HG02759 (cell line): ENCODE measurements around the gene DDX41.
"Not testable (repeated sequence)": the region's sequence is repeated elsewhere in the genome, so short reads cannot be mapped to it uniquely, and the experiment has no call there.

Source experiments
- ATAC-seq: cut with Tn5 transposase; IDR thresholded peaks from one replicate; pipeline ENCODE4 v1.9.1; 2021; ENCODE audit warnings: mild to moderate bottlenecking, moderate library complexity; ENCODE audit not compliant: unreplicated experiment

The DDX41 gene

DNA sequence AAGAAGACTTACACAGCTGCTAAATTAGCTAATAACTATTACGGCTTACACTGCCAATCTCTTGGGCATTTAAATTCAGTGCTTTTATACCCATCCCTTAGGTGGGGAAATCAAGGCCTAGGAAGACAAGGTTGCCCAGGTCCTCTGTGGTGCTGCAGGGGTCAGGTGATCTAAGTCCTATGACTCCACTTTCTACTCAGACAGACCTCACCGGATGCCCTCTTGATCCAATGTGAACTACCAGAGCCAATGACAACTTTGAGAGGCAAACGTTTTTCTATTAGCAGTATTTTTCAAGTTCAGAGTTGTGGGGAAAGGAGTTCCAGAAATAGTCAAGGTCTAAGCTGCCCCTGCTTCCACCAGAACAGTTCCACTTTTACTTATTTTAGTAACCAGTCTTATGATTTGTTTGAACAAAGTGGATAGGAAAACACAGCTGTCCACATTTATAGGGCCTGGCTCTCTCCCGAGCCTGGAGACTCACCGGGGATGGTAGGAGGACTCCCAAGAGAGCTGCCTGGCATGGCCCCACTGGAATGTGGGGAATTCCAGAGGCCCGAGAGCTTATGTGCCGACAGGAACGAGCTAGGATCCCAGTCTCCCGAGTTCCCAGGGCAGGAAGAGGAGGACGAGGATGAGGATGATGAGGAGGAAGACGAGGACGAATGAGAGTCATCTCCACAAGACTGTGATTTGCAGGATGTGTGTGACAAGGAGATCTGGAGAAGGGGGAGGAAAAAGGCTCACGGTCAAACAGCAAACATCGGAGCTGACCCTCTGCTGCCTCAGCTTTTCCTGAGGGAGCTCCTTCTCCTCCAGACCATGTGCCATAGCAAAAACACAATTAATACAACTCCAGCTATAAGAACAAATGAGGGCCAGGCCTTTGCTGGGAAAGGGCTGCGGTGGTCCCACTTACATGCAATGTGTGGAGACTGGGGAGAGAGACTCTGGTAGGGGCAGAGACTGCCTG, 20.9 kb upstream of the DDX41 start:
- no peak for ATAC-seq

DNA sequence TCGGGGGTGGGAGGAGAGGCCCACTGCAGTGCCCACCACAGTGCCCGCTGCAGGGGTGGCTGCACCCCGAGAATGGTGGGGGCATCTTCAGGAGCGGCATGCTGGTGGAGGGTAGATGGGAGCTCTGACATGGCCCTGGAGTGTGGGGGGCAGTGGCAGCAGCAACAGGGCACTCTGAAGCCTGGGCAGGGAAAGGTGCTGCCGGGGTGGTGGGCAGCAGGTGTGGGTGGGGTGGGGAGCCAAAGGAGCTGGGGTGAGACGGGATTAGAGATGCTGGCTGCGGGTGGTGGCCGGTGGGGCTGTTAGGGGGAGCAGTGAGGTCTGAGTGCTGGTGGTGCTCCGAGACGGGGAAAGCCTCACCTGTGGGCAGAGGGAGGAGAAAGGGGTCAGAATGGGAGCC, 19.6 kb upstream of the DDX41 start:
- ATAC-seq = no peak

GRCh38 chr5:177535125-177535524, 18.4 kb upstream of the DDX41 start:
- ATAC-seq = no peak

DNA sequence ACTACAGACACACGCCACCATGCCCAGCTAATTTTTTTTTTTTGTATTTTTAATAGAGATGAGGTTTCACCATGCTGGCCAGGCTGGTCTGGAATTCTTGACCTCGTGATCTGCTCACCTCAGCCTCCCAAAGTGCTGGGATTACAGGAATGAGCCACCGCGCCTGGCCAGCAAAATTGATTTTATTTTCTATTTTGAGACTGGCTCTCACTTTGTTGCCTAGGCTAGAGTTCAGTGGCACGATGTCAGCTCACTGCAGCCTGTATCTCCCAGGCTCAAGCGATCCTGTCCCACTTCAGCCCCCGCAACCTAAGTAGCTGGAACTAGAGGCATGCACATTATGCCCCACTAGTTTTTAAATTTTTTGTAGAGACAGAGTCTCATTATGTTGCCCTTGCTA, 17.7 kb upstream of the DDX41 start:
- ATAC-seq = not testable (repeated sequence)

DNA sequence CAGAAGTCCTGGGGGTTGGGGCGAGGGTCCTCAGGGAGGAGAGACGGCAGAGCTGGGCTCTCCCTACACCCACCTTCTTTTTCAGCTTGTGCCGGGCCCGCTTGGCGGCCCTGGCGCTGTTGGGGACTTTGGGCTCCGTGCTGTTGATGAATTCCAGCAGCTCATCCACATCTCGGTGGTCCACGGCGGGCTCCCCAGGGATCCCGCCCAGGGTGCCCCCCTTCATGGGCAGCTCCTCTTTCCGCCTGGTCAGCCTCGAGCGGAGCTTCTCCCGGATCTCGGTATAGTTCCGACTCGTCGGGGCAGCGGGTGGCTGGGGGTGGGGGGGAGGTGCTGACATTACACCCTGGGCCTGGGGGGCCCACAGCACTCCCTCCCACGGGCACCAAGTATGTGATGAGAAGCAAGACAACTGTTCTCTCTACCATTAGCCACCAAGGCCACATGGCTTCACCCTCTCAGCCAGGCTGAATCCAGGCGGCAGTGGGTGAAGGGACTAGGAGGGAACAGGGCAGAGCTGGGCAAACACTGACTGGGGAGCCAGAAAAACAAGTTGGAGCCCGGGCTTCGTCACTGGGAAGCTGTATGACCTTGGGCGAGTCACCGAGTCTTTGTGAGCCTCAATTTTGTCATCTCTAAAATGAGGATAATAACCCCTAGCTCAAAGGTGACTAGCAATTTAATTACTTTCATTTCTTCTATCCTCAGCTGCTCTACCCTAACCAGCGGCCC, 14.6 kb upstream of the DDX41 start:
- ATAC-seq = no peak

- ATAC-seq = no peak
Observed at GRCh38 chr5:177530638-177531037, 13.9 kb upstream of the DDX41 start.

GRCh38 chr5:177529247-177530203, 12.8 kb upstream of the DDX41 start:
- ATAC-seq = no peak

DNA sequence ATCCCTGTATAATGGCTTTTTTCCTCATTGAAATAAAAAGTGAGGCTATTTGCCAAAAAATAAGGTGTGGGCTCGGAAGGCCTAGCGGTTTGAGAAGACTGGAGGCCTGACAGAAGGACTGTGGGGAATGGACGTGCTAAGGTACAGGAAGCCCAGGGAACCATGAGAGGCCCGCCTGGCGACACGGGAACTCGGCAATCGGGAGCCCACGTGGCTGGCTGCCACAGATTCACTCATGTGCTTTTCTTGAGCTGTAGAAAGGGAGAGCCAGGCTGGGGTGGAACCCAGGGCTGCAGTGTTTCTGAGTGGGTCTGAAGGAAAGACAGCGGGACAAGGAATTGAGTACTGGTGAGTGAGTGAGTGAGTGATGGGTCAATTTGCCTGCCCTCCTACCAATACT, 11.9 kb upstream of the DDX41 start:
- no peak for ATAC-seq

DNA sequence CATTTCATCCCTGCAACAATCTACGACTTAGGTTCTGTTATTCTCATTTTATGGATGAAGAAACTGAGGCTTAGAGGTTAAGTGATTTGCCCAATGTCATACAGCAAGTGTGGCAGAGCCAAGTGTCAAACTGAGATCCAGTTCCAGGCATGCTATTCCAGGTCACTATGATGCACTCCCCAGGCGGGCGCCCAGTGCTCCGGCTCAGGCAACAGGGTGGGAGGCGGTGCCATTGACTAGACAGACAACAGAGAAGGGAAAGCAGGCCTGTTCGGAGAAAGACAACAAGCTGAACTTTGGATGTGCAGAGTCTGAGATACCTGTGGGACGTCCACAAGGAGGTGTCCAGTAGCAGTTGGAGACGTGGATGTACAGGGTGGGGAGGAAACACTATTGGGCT, 10.8 kb upstream of the DDX41 start:
- ATAC-seq = no peak

- ATAC-seq = no peak
Observed at GRCh38 chr5:177526791-177527190, 10.0 kb upstream of the DDX41 start.

- no peak for ATAC-seq
Observed at GRCh38 chr5:177526191-177526590, 9.4 kb upstream of the DDX41 start.

DNA sequence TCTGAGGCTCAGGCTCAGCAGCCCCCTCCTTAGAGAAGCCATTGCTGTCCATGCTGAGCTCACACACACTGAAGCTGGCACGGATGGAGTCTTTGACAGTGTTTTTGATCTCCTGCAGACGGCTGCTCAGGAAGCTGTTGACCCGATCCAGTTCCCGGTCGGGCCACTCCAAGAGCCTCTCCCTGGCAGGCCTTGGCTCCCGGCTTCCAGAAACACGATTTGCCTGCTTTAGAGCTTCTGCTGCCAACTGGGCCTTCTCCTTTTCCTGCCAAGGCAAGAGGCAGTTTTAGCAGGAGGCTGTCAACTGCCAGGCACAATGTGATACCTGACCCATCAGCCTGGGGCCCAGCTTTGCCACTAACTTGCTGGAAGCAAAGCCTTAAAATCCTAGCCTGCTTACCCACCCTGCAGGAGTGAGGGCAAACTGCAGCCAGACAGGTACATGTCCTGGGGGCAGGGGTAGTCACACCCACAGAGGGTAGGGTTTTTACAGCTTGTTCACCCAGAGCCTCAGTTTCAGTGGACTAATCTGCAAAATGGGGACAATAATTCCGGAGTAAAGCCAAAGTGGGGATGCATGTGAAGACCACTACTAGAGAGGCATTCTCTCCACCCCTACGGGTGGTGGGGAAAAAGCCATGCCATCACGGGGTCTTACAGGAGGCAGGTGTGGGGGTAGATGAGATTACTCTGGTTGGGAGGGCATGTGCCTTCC, 8.3 kb upstream of the DDX41 start:
- no peak for ATAC-seq

- ATAC-seq = no peak
Observed at GRCh38 chr5:177524539-177524900, 7.8 kb upstream of the DDX41 start.

- ATAC-seq = no peak
Observed at GRCh38 chr5:177523711-177524538, 7.2 kb upstream of the DDX41 start.

- ATAC-seq = no peak
Observed at GRCh38 chr5:177520916-177521513, 4.3 kb upstream of the DDX41 start.

DNA sequence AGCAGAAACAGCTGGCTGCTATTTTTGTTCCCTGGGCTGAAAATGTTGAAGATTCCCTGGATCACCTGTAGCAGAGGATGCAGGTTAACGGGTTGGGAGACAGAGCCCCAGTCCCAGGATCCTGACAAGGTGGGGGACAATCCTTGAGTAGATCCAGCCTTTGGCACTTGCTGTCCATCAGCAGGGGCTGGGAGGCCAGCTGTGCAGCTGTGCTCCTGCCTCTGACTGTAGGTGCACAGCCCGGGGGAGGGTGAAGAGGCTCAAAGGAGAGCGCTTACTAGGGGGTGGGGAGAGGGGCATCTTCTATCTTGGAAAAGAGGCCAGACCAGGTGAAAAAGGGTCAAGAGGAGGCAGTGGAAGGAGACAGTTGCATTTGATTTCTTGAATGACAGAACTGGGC, 3.5 kb upstream of the DDX41 start:
- ATAC-seq = no peak

DNA sequence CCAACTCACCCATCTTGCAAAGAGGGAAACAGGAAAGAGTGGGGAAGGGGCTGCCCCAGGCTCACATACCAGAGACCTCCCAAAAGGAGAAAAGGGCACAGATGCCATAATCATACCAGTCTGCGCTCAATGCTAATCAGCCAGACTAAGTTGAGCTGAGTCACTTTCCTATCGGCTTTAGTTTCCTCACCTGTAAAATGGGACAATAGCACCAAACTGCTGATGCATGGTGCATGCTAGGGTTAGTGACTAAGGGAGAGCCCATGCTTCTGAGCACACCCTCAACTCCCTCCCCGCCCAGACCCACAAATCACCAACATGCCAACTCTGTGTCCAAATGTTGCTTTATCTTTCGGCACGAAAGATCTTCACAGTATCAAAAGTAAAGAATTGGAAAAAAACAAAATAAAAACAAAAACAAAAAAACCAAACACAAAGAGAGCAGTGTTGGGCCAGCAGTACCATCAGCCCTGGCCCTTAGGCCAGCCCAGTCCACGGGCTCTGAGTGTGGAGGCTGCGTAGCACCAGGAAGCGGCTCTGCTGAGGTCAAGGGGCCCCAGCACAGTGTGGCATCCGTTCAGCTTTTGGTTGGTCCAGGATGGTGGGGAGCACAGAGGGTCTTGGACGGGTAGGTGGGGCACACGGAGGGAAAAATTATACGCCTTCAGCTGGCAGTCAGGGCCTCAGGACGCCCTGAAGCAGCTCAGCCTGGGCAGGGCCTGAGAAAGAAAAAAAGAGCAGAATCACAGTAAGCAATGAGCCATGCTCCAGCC, 2.9 kb upstream of the DDX41 start:
- no peak for ATAC-seq

DNA sequence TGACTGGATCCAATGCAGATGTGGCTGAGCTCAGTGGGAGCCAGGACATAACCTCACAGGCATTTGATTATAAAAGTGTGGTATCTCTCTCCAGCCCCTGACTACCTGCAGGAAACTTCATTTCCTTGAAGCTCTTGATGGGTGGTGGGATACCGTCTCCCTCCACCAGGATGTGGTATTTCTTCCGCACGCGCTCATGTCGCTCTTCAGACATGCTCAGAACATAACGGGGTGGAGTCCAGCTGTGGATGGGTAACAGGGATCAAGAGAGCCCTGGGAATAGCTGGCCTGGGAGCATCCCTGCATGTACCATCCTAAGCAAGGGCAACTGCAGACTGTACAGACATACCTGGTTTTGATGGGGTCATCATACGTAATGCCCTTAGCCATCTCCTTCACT, 1.2 kb downstream of the DDX41 start:
- no peak for ATAC-seq
